ENCODE data around the gene LRRC47. TPM values are rescaled to one million over a fixed set of nuclear protein-coding genes. Genes with fewer than 3 reads are reported as not detected.

Gene LRRC47
- total and polyA plus RNA-seq, 11 donors: 18.4 to 85.7 (median 60.2) TPM

- Histone ChIP-seq H3K27me3 (no peaks in the 10 kb centered on the region), H3K27ac (no peak overlapping the region), H3K4me3 (no peak overlapping the region), H3K9me3 (no peaks in the 10 kb centered on the region), H3K4me1 (peaks cover 0 to 35% (median 17%) of the 10 kb centered on the region in 12 donors), H3K36me3 (peaks cover 0 to 40% (median 33%) of the 10 kb centered on the region in 9 donors)
- intact Hi-C loops (cut with DNase I): no loop called here
- 67 to 78% (median 76%) methylated on average over 4 of the region's 4 CpGs for WGBS, 4 donors
- TF ChIP-seq CTCF (IDR thresholded peaks at IDR 0.05) (no peak), POLR2A (IDR thresholded peaks at IDR 0.05) (no peak)
- DNase-seq (no peak), ATAC-seq (no peak)
These were observed 52.9 kb downstream of the LRRC47 start for GRCh38 chr1:3743421-3743820.

GRCh38 chr1:3742439-3743298 lies 53.6 kb downstream of the LRRC47 start:
- peaks cover 0 to 32% (median 15%) of the 10 kb centered on the region in 12 donors for H3K4me1 ChIP-seq
- no peaks in the 10 kb centered on the region for H3K9me3 ChIP-seq
- ATAC-seq: no peak
- H3K4me3 ChIP-seq: no peak overlapping the region
- no peak overlapping the region for H3K27ac ChIP-seq
- no peak for TF ChIP-seq POLR2A (IDR thresholded peaks at IDR 0.05)
- TF ChIP-seq CTCF (IDR thresholded peaks at IDR 0.05): no peak
- 85 to 91% (median 89%) methylated on average over 11 to 24 of the region's 24 CpGs for WGBS, 4 donors
- H3K27me3 ChIP-seq: no peaks in the 10 kb centered on the region
- intact Hi-C loops (cut with DNase I): no loop called here
- peak in 1 of 5 donors; percentile 47 for DNase-seq
- peaks cover 0 to 48% (median 40%) of the 10 kb centered on the region in 9 donors for H3K36me3 ChIP-seq

GRCh38 chr1:3741566-3742438 lies 54.5 kb downstream of the LRRC47 start:
- no peak overlapping the region for H3K4me3 ChIP-seq
- peak in 2 of 5 donors; percentile 16 to 55 for DNase-seq

More at GRCh38 chr1:3741566-3742438, 54.5 kb downstream of the LRRC47 start:
- peaks cover 0 to 25% (median 11%) of the 10 kb centered on the region in 12 donors for H3K4me1 ChIP-seq
- peaks cover 0 to 57% (median 46%) of the 10 kb centered on the region in 9 donors for H3K36me3 ChIP-seq
- intact Hi-C loops (cut with DNase I): no loop called here
- TF ChIP-seq POLR2A (IDR thresholded peaks at IDR 0.05): no peak
- TF ChIP-seq CTCF (IDR thresholded peaks at IDR 0.05): no peak
- no peak for ATAC-seq
- no peak overlapping the region for H3K27ac ChIP-seq
- H3K27me3 ChIP-seq: no peaks in the 10 kb centered on the region
- H3K9me3 ChIP-seq: no peaks in the 10 kb centered on the region
- WGBS, 4 donors: 92 to 94% (median 93%) methylated on average over 20 to 22 of the region's 22 CpGs
